A549 (cell line): ENCODE results near the gene TTC1. TPM values are rescaled to one million over a fixed set of nuclear protein-coding genes. Genes with fewer than 3 reads are reported as not detected.

ENCODE experiments used
- ATAC-seq, 2 experiments: fragments of 200-7000 bp in 1 of 2; fragments of >200 bp in 1 of 2; cut with Nextera tagmentation in 1 of 2; cut with Tn5 transposase in 1 of 2; 3 replicates each; pipeline versions ENCODE4 v1.8.0 to v1.9.1; 2018 to 2020; ENCODE audit warnings: mild to moderate bottlenecking in 1 of 2, moderate library complexity in 1 of 2
- CTCF ChIA-PET: fragments of 300-600 bp; sonication (Branson Sonifier 250); formaldehyde crosslinking; extraction: SDS; loops from one replicate; lab custom pipeline; 2021; ENCODE audit warnings: antibody characterized with exemption, inconsistent platforms; lab: Yijun Ruan, JAX
- POLR2A ChIA-PET: fragments of 350-600 bp; formaldehyde crosslinking; extraction: SDS; loops from one replicate; lab custom pipeline; 2021; ENCODE audit warnings: antibody characterized with exemption, inconsistent platforms; lab: Yijun Ruan, JAX
- DNase-seq, 2 experiments: peaks; one replicate each; pipeline versions ENCODE4 v3.0.0 to v3.0.0-alpha.2; 2011 to 2016; ENCODE audit warnings: low read depth in 1 of 2, low spot score in 1 of 2
- FAIRE-seq: peaks from 2 replicates; lab custom pipeline; 2011; peaks lifted over from hg19 to GRCh38; lab: Jason Lieb, UNC
- H3K27ac ChIP-seq, 2 experiments: fragments of >200 bp; sonication (Bioruptor Twin); formaldehyde crosslinking; 3 replicates each; pipeline ENCODE4 v1.5.1; 2016 to 2017
- H3K4me1 ChIP-seq: fragments of >200 bp; sonication (Bioruptor Twin); formaldehyde crosslinking; 3 replicates; pipeline ENCODE4 v1.6.1; 2016
- H3K4me2 ChIP-seq: fragments of >200 bp; sonication (Bioruptor Twin); formaldehyde crosslinking; 3 replicates; pipeline ENCODE4 v1.6.1; 2016
- H3K4me3 ChIP-seq: fragments of >200 bp; sonication (Bioruptor Twin); formaldehyde crosslinking; 3 replicates; pipeline ENCODE4 v1.5.1; 2016
- H3K9me3 ChIP-seq: fragments of >200 bp; sonication (Bioruptor Twin); formaldehyde crosslinking; 3 replicates; pipeline ENCODE4 v1.6.1; 2016
- ATOH8 ChIP-seq: fragments of 250-450 bp; sonication (Bioruptor Pico); IDR thresholded peaks from 2 replicates; pipeline ENCODE4 v1.5.0; 2020; ENCODE audit warnings: low read depth, mild to moderate bottlenecking, moderate library complexity
- CEBPB ChIP-seq, 2 experiments: fragments of >200 bp in 1 of 2; sonication (Bioruptor Twin) in 1 of 2; formaldehyde crosslinking in 1 of 2; IDR thresholded peaks; 2 replicates each; pipeline ENCODE4 v1.6.1; 2012 to 2016
- E2F6 ChIP-seq: IDR thresholded peaks from 2 replicates; pipeline ENCODE4 v1.6.1; 2012; ENCODE audit warnings: low read depth, borderline replicate concordance
- EP300 ChIP-seq, 2 experiments: fragments of >200 bp; sonication (Bioruptor Twin); formaldehyde crosslinking; IDR thresholded peaks; 2 replicates in 1 of 2; 3 replicates in 1 of 2; pipeline ENCODE4 v1.6.1; 2016 to 2017
- ESRRA ChIP-seq: fragments of 150-350 bp; IDR thresholded peaks from 2 replicates; pipeline ENCODE4 v1.6.1; 2014; ENCODE audit warnings: mild to moderate bottlenecking, low read length, borderline replicate concordance
- HDAC2 ChIP-seq: fragments of 200-600 bp; sonication (generic); IDR thresholded peaks from 2 replicates; pipeline ENCODE4 v1.6.1; 2016
- KDM5A ChIP-seq: fragments of 200-600 bp; sonication (generic); IDR thresholded peaks from 2 replicates; pipeline ENCODE4 v1.6.1; 2016; ENCODE audit warnings: antibody characterized with exemption, mild to moderate bottlenecking
- NFE2L2 ChIP-seq: fragments of 150-350 bp; conservative IDR thresholded peaks from 2 replicates; pipeline ENCODE4 v1.6.1; 2014; ENCODE audit warnings: low read length
- NPAS2 ChIP-seq: fragments of 250-450 bp; sonication (Bioruptor Pico); IDR thresholded peaks from 2 replicates; pipeline ENCODE4 v1.8.0; 2022; ENCODE audit warnings: mild to moderate bottlenecking, moderate library complexity, borderline replicate concordance
- NR3C1 ChIP-seq: fragments of >200 bp; sonication (Bioruptor Twin); formaldehyde crosslinking; IDR thresholded peaks from 3 replicates; pipeline ENCODE4 v1.6.1; 2017
- PBX3 ChIP-seq: IDR thresholded peaks from 2 replicates; pipeline ENCODE4 v1.6.1; 2012
- RAD21 ChIP-seq, 2 experiments: fragments of >200 bp in 1 of 2; sonication (Bioruptor Twin) in 1 of 2; formaldehyde crosslinking in 1 of 2; IDR thresholded peaks in 1 of 2; conservative IDR thresholded peaks in 1 of 2; 2 replicates in 1 of 2; 3 replicates in 1 of 2; pipeline ENCODE4 v1.6.1; 2012 to 2018; ENCODE audit warnings: inconsistent platforms in 1 of 2
- REST ChIP-seq: fragments of 200-600 bp; sonication (generic); IDR thresholded peaks from 2 replicates; pipeline ENCODE4 v1.6.1; 2016; ENCODE audit warnings: antibody characterized with exemption, mild to moderate bottlenecking, moderate library complexity
- SMC3 ChIP-seq: fragments of >200 bp; sonication (Bioruptor Twin); formaldehyde crosslinking; IDR thresholded peaks from 3 replicates; pipeline ENCODE4 v1.6.1; 2018; ENCODE audit warnings: inconsistent platforms
- WGBS: methylation state at CpG from one replicate; pipeline ENCODE4 v1.1.6; 2017; ENCODE audit errors: missing lambda C conversion rate; 5-methylcytosine and 5-hydroxymethylcytosine counted together
- polyA plus RNA-seq, 4 experiments: library from polyadenylated mRNA; depleted of rRNA in 3 of 4; stranded (reverse); fragments of >200 nt; fragmentation: RNase III in 1 of 4; extraction: RNeasy Plus Mini Kit Qiagen cat#74134 plus additional on column Dnase treatment in 1 of 4; gene quantifications; 2 replicates in 3 of 4; 3 replicates in 1 of 4; pipeline ENCODE4 v1.2.3, GENCODE V29; 2011 to 2017
- TF ChIP-seq, protein P1 (sequence below): fragments of >200 bp; sonication (Bioruptor Twin); formaldehyde crosslinking; IDR thresholded peaks from 3 replicates; pipeline ENCODE4 v1.5.1; 2016

The TTC1 gene
- polyA plus RNA-seq, 2 of the 4 experiments (the other 2 are of a cell fraction) = 64.9 to 79.7 TPM

DNA sequence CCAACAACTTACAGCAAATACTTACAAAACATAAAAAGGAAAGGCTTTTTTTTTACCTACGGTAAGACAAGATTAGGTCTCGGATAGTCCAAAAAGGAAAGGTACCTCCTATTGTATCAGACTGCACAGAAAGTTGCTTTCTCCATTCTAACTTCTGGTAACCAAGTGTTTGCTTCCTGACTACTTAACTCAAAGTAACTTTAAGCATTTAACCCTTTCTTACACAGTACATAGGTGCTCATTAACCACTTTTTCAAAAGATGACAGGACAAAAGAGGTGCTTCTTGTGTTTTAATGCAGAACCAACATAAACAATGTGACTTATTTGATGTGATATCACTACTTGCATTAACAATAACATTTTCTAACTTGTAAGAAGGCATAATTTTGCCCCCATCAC lies 87.2 kb downstream of the TTC1 start (continued):
- TF ChIP-seq, protein P1, sequence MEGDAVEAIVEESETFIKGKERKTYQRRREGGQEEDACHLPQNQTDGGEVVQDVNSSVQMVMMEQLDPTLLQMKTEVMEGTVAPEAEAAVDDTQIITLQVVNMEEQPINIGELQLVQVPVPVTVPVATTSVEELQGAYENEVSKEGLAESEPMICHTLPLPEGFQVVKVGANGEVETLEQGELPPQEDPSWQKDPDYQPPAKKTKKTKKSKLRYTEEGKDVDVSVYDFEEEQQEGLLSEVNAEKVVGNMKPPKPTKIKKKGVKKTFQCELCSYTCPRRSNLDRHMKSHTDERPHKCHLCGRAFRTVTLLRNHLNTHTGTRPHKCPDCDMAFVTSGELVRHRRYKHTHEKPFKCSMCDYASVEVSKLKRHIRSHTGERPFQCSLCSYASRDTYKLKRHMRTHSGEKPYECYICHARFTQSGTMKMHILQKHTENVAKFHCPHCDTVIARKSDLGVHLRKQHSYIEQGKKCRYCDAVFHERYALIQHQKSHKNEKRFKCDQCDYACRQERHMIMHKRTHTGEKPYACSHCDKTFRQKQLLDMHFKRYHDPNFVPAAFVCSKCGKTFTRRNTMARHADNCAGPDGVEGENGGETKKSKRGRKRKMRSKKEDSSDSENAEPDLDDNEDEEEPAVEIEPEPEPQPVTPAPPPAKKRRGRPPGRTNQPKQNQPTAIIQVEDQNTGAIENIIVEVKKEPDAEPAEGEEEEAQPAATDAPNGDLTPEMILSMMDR = no peak
- TF ChIP-seq NPAS2 (no peak), SMC3 (no peak), CEBPB (IDR thresholded peaks at IDR 0.05) (no peak)

DNA sequence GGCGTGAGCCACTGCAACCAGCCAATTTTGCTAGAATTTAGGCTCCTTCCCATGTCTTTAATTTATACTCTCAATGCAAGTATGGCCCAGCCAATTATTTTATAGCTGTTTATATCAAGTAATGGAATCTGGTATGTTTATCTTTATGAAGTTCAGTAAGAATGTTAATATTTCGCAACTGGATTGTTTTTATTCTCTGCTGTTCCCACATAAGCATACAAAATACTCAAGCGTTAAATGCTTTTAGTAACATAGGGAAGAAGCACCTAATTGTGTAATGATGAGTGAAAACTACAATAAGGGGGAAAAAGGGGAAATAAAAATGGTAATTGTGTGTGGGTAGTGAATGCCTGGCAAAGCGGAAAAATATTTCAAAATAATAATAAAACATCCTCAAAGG lies 89.1 kb downstream of the TTC1 start:
- TF ChIP-seq CEBPB (IDR thresholded peaks at IDR 0.05) (peak; percentile 36 to 65; a peak in 3 of 4 replicates), KDM5A (no peak)
- Histone ChIP-seq H3K4me1 (no peaks in the 10 kb centered on the region), H3K4me3 (no peak overlapping the region), H3K9me3 (no peaks in the 10 kb centered on the region), H3K4me2 (no peak overlapping the region), H3K27ac (no peak overlapping the region)
- 92% methylated on average over 4 of the region's 4 CpGs for WGBS
- POLR2A ChIA-PET = no interaction called here
- no peak for FAIRE-seq
- no peak for DNase-seq
- no peak for ATAC-seq
- CTCF ChIA-PET = interaction anchor here (1.0 kb wide), 1 partner anchor 14 kb away, joined by 3 read pairs; no protein-coding TSS in a partner anchor

- 0 out of 3 replicates have a peak, but pooled peaks cover 3% of the 10 kb centered on the region for H3K4me1 ChIP-seq
- no peak for FAIRE-seq
- no peak for ATAC-seq
- DNase-seq = no peak
- H3K4me2 ChIP-seq = no peak overlapping the region
- WGBS = 90% methylated on average over 4 of the region's 4 CpGs
- TF ChIP-seq ESRRA = no peak
- TF ChIP-seq PBX3 = no peak
- TF ChIP-seq EP300 (IDR thresholded peaks at IDR 0.05) = no peak
- TF ChIP-seq RAD21 (conservative IDR thresholded peaks at IDR 0.05 in 1 of 2, IDR thresholded peaks at IDR 0.05 in 1 of 2) = no peak
- TF ChIP-seq ATOH8 (CRISPR knock-in tag) = no peak
- no peak for TF ChIP-seq NFE2L2
- no peak for TF ChIP-seq NR3C1
- no peak for TF ChIP-seq HDAC2
- TF ChIP-seq REST = no peak
- TF ChIP-seq E2F6 = no peak
- CTCF ChIA-PET = interaction anchor here (0.6 to 3.1 kb wide), 4 partner anchors 15 to 84 kb away, joined by 3 to 11 read pairs (median 3); no protein-coding TSS in a partner anchor
- POLR2A ChIA-PET = interaction anchor here (0.6 to 0.7 kb wide), 2 partner anchors 33 to 60 kb away, joined by 6 to 7 read pairs; no protein-coding TSS in a partner anchor
- no peaks in the 10 kb centered on the region for H3K9me3 ChIP-seq
- no peak overlapping the region for H3K27ac ChIP-seq
- H3K4me3 ChIP-seq = no peak overlapping the region
Observed at GRCh38 chr5:160105686-160106360, 96.9 kb downstream of the TTC1 start.
